Activated CD4-positive, alpha-beta T cell treated with anti-CD3 and anti-CD28 coated beads, Interleukin-2, amount 10 ng/mL, durations not matched to agents 7 days and 5 days (primary cell): ENCODE data around the gene SMIM17. TPM values are rescaled to one million over a fixed set of nuclear protein-coding genes. Genes with fewer than 3 reads are reported as not detected.
A peak's percentile ranks its signal among the peaks of the same experiment; 100 is the strongest.

Source experiments
- CTCF ChIA-PET: fragments of 350-600 bp; sonication (Branson Sonifier 250); formaldehyde crosslinking; loops from one replicate; lab custom pipeline; 2021; ENCODE audit warnings: antibody characterized with exemption; lab: Charles Lee
- POLR2A ChIA-PET: fragments of 350-600 bp; sonication (Branson Sonifier 250); formaldehyde crosslinking; loops from one replicate; lab custom pipeline; 2021; ENCODE audit warnings: antibody characterized with exemption; lab: Charles Lee
- DNase-seq: peaks from one replicate; pipeline ENCODE4 v3.0.0-alpha.2; 2020
- H3K27ac Mint-ChIP-seq: one replicate; pipeline ENCODE4 v1.8.0; 2021; ENCODE audit warnings: mild to moderate bottlenecking, moderate library complexity, mixed read lengths
- H3K27me3 Mint-ChIP-seq: one replicate; pipeline ENCODE4 v1.8.0; 2021; ENCODE audit warnings: mixed read lengths
- H3K36me3 Mint-ChIP-seq: one replicate; pipeline ENCODE4 v1.8.0; 2021; ENCODE audit warnings: low read depth, mixed read lengths
- H3K4me1 Mint-ChIP-seq: one replicate; pipeline ENCODE4 v1.8.0; 2021; ENCODE audit warnings: mixed read lengths
- H3K4me3 Mint-ChIP-seq: one replicate; pipeline ENCODE4 v1.8.0; 2021; ENCODE audit warnings: mild to moderate bottlenecking, moderate library complexity, mixed read lengths
- H3K9me3 Mint-ChIP-seq: one replicate; pipeline ENCODE4 v1.8.0; 2021; ENCODE audit warnings: mixed read lengths
- total RNA-seq, 2 experiments: library from RNA; stranded (reverse); gene quantifications; one replicate each; pipeline ENCODE4 v1.2.3, GENCODE V29; 2021

SMIM17 gene
- total RNA-seq, 2 experiments from 2014 or later, result 0.20 to 0.25 TPM

- H3K36me3 Mint-ChIP-seq, result peaks cover 75% of the 10 kb centered on the region
- H3K4me3 Mint-ChIP-seq, result no peak overlapping the region
- CTCF ChIA-PET, result no interaction called here
- DNase-seq, result no peak
- POLR2A ChIA-PET, result no interaction called here
- no peaks in the 10 kb centered on the region for H3K27me3 Mint-ChIP-seq
- no peaks in the 10 kb centered on the region for H3K4me1 Mint-ChIP-seq
- peaks cover 66% of the 10 kb centered on the region for H3K9me3 Mint-ChIP-seq
- no peak overlapping the region for H3K27ac Mint-ChIP-seq
Measured at GRCh38 chr19:56619121-56619520, 23.8 kb upstream of the SMIM17 start.

DNA sequence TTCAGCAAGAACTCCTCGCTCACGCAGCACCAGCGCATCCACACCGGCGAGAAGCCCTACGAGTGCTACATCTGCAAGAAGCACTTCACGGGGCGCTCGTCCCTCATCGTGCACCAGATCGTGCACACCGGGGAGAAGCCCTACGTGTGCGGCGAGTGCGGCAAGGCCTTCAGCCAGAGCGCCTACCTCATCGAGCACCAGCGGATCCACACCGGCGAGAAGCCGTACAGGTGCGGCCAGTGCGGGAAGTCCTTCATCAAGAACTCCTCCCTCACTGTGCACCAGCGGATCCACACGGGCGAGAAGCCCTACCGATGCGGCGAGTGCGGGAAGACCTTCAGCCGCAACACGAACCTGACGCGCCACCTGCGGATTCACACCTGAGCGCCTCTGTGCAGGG lies 20.6 kb upstream of the SMIM17 start:
- no peak overlapping the region for H3K27ac Mint-ChIP-seq
- POLR2A ChIA-PET, result no interaction called here
- H3K9me3 Mint-ChIP-seq, result peaks cover 57% of the 10 kb centered on the region
- H3K36me3 Mint-ChIP-seq, result peaks cover 59% of the 10 kb centered on the region
- no peaks in the 10 kb centered on the region for H3K27me3 Mint-ChIP-seq
- no peaks in the 10 kb centered on the region for H3K4me1 Mint-ChIP-seq
- CTCF ChIA-PET, result no interaction called here
- DNase-seq, result no peak
- no peak overlapping the region for H3K4me3 Mint-ChIP-seq

- Mint-ChIP-seq H3K4me3 (no peak overlapping the region), H3K27ac (no peak overlapping the region), H3K36me3 (peaks cover 53% of the 10 kb centered on the region), H3K27me3 (no peaks in the 10 kb centered on the region), H3K9me3 (peaks cover 57% of the 10 kb centered on the region), H3K4me1 (no peaks in the 10 kb centered on the region)
- DNase-seq, result no peak
- ChIA-PET POLR2A (no interaction called here), CTCF (no interaction called here)
Measured at GRCh38 chr19:56623006-56623405, 20.0 kb upstream of the SMIM17 start.

- ChIA-PET POLR2A (no interaction called here), CTCF (no interaction called here)
- no peak overlapping the region for H3K27ac Mint-ChIP-seq
- peaks cover 40% of the 10 kb centered on the region for H3K36me3 Mint-ChIP-seq
- no peaks in the 10 kb centered on the region for H3K4me1 Mint-ChIP-seq
- no peaks in the 10 kb centered on the region for H3K27me3 Mint-ChIP-seq
- no peak for DNase-seq
- peaks cover 62% of the 10 kb centered on the region for H3K9me3 Mint-ChIP-seq
- H3K4me3 Mint-ChIP-seq, result no peak overlapping the region
Measured at GRCh38 chr19:56625708-56626107, 17.3 kb upstream of the SMIM17 start.

DNA sequence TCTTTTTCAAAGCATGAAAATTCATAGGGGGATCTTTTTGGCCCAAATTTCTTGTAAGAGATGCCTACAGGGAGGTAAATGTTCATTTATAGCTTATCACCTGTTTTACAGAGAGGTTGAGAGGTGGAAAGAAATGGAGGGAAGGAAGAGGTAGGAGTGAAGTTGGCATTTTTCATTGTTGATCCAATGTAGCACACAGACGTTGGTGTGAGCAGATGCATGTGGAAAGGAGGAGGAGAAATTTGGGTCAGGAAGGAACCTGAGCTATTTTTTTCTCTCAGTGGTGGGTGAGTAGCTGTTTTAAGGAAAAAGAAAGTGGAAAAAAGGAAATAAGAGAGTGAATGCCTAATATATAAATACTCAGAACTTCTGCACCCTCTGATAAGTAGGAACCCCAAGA lies 9.9 kb upstream of the SMIM17 start:
- Mint-ChIP-seq H3K9me3 (peaks cover 62% of the 10 kb centered on the region), H3K27ac (no peak overlapping the region), H3K4me3 (no peak overlapping the region), H3K27me3 (no peaks in the 10 kb centered on the region), H3K4me1 (no peaks in the 10 kb centered on the region), H3K36me3 (peaks cover 3% of the 10 kb centered on the region)
- CTCF ChIA-PET, result no interaction called here
- no peak for DNase-seq
- POLR2A ChIA-PET, result no interaction called here

GRCh38 chr19:56637976-56638555 lies 4.9 kb upstream of the SMIM17 start:
- Mint-ChIP-seq H3K9me3 (peaks cover 45% of the 10 kb centered on the region), H3K4me1 (no peaks in the 10 kb centered on the region), H3K27ac (no peak overlapping the region), H3K27me3 (no peaks in the 10 kb centered on the region), H3K4me3 (no peak overlapping the region), H3K36me3 (no peaks in the 10 kb centered on the region)
- CTCF ChIA-PET, result no interaction called here
- POLR2A ChIA-PET, result no interaction called here
- DNase-seq, result peak; percentile 69

GRCh38 chr19:56639217-56639616 lies 3.7 kb upstream of the SMIM17 start:
- Mint-ChIP-seq H3K27ac (no peak overlapping the region), H3K36me3 (peaks cover 3% of the 10 kb centered on the region), H3K27me3 (no peaks in the 10 kb centered on the region), H3K4me1 (no peaks in the 10 kb centered on the region), H3K4me3 (no peak overlapping the region), H3K9me3 (peaks cover 42% of the 10 kb centered on the region)
- peak; percentile 21 for DNase-seq
- CTCF ChIA-PET, result no interaction called here
- POLR2A ChIA-PET, result no interaction called here

DNA sequence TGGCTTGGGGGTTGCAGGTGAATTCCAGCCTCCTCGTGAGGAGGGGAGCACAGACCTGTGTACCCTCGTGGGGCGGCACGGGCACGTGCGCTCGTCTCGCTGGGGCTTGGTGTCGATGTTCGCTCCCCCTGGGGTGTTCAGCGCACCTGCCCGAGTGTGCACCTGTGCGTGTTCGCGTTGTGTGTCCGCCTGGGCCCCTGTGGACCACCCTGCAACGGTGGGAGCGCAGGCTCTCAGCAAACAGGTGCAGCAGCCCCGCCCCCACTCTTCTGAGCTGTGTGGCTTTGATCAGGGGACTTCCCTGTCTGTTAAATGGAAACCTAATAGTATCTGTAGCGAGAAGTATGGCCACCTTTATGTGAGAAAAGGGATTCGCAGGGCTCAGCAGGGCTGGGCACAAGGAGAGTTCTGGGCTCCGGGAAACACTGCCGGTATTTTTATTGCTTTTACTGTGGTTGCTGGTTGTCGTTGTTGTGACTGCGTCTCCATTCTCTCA lies 549 bp downstream of the SMIM17 start:
- DNase-seq, result no peak
- H3K27me3 Mint-ChIP-seq, result no peaks in the 10 kb centered on the region
- peaks cover 4% of the 10 kb centered on the region for H3K36me3 Mint-ChIP-seq
- POLR2A ChIA-PET, result no interaction called here
- CTCF ChIA-PET, result interaction anchor here (0.7 kb wide), 1 partner anchor 29 kb away, joined by 3 read pairs; no protein-coding TSS in a partner anchor
- no peaks in the 10 kb centered on the region for H3K4me1 Mint-ChIP-seq
- H3K27ac Mint-ChIP-seq, result no peak overlapping the region
- H3K4me3 Mint-ChIP-seq, result no peak overlapping the region
- H3K9me3 Mint-ChIP-seq, result peaks cover 45% of the 10 kb centered on the region

GRCh38 chr19:56654151-56654550 lies 11.2 kb downstream of the SMIM17 start:
- Mint-ChIP-seq H3K4me3 (no peak overlapping the region), H3K4me1 (no peaks in the 10 kb centered on the region), H3K27me3 (no peaks in the 10 kb centered on the region), H3K27ac (no peak overlapping the region), H3K9me3 (peaks cover 45% of the 10 kb centered on the region), H3K36me3 (no peaks in the 10 kb centered on the region)
- CTCF ChIA-PET, result no interaction called here
- DNase-seq, result no peak
- POLR2A ChIA-PET, result interaction anchor here (0.6 kb wide), 1 partner anchor 1971 kb away, joined by 3 read pairs; no protein-coding TSS in a partner anchor

DNA sequence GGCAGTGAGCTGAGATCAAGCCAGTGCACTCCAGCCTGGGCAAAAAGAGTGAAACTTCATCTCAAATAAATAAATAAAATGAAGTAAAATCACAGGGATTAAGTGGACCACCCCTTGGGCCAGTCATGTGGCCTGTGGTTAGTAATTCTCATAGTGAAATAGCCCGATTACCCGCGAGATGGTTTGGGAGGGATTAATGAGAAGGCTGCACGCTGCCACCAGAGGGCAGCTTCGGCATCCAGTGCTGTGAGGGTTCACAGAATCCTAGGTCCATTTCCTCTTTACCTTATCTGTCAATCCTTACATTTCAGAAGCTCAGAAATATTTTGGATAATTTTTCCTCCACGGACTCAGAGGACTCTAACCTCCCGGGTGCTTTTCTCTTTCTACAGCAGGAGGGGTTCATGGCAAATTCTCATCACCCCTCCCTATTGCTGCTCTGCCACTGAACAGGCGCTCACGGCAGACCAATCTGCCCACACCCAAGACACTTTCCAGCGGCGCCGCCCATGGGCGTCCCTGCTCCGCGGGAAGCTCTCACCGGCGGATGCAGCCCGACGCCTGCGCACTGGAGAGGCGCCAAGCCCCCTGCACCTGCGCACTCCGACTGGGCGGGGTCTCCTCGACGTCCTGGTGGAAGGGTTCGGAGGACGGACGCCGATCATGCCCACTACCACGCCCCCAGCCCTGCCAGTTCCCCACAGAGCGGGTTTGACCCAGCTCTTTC lies 17.6 kb downstream of the SMIM17 start:
- Mint-ChIP-seq H3K4me3 (no peak overlapping the region), H3K4me1 (no peaks in the 10 kb centered on the region), H3K27ac (no peak overlapping the region), H3K9me3 (peaks cover 29% of the 10 kb centered on the region), H3K27me3 (no peaks in the 10 kb centered on the region), H3K36me3 (peaks cover 19% of the 10 kb centered on the region)
- POLR2A ChIA-PET, result no interaction called here
- CTCF ChIA-PET, result no interaction called here
- no peak for DNase-seq

GRCh38 chr19:56661248-56661647 lies 18.3 kb downstream of the SMIM17 start:
- Mint-ChIP-seq H3K36me3 (peaks cover 19% of the 10 kb centered on the region), H3K4me1 (no peaks in the 10 kb centered on the region), H3K27me3 (no peaks in the 10 kb centered on the region), H3K4me3 (no peak overlapping the region), H3K9me3 (peaks cover 27% of the 10 kb centered on the region), H3K27ac (no peak overlapping the region)
- no peak for DNase-seq
- POLR2A ChIA-PET, result no interaction called here
- CTCF ChIA-PET, result no interaction called here

GRCh38 chr19:56663931-56664500 lies 21.1 kb downstream of the SMIM17 start:
- Mint-ChIP-seq H3K9me3 (peaks cover 19% of the 10 kb centered on the region), H3K4me1 (no peaks in the 10 kb centered on the region), H3K27me3 (no peaks in the 10 kb centered on the region), H3K4me3 (no peak overlapping the region), H3K36me3 (peaks cover 23% of the 10 kb centered on the region), H3K27ac (no peak overlapping the region)
- CTCF ChIA-PET, result no interaction called here
- DNase-seq, result no peak
- POLR2A ChIA-PET, result no interaction called here

DNA sequence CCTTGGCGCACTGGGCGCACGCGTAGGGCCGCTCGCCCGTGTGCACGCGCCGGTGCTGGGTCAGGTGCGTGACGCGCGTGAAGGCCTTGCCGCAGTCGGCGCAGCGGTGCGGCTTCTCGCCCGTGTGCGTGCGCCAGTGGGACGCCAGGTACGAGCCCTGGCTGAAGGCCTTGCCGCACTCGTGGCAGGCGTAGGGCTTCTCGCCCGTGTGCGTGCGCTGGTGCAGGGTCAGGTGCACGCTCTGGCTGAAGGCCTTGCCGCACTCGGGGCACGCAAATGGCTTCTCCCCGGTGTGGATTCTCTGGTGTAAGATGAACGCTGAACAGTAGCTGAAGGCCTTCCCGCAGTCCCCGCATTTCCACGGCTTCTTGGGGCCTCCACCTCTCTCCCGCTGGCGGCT lies 21.6 kb downstream of the SMIM17 start:
- H3K4me3 Mint-ChIP-seq, result no peak overlapping the region
- peaks cover 23% of the 10 kb centered on the region for H3K36me3 Mint-ChIP-seq
- no peak for DNase-seq
- POLR2A ChIA-PET, result no interaction called here
- CTCF ChIA-PET, result no interaction called here
- H3K9me3 Mint-ChIP-seq, result peaks cover 17% of the 10 kb centered on the region
- H3K4me1 Mint-ChIP-seq, result no peaks in the 10 kb centered on the region
- H3K27me3 Mint-ChIP-seq, result no peaks in the 10 kb centered on the region
- no peak overlapping the region for H3K27ac Mint-ChIP-seq
